PC-9 (cell line): ENCODE data around the gene CMTM8. TPM values are rescaled to one million over a fixed set of nuclear protein-coding genes. Genes with fewer than 3 reads are reported as not detected.

Source experiments
- BruUV-seq: library from RNA; stranded (reverse); fragments of 400-500 nt; replicated peaks from 2 replicates; lab custom pipeline; 2021; lab: Mats Ljungman, UMichigan
- CTCF ChIA-PET: fragments of 300-600 bp; sonication (Branson Sonifier 250); formaldehyde crosslinking; loops from one replicate; lab custom pipeline; 2022; ENCODE audit warnings: antibody characterized with exemption; lab: Charles Lee
- POLR2A ChIA-PET: fragments of 300-600 bp; sonication (Branson Sonifier 250); formaldehyde crosslinking; loops from one replicate; lab custom pipeline; 2022; ENCODE audit warnings: antibody characterized with exemption; ENCODE audit not compliant: unreplicated experiment; lab: Charles Lee
- DNase-seq, 2 experiments: peaks; one replicate each; pipeline versions ENCODE4 v3.0.0 to v3.0.0-alpha.2; 2015 to 2022; ENCODE audit warnings: mixed read lengths in 1 of 2
- H2AFZ ChIP-seq: fragments of 200-600 bp; sonication (generic); 2 replicates; pipeline ENCODE4 v1.8.1; 2017; ENCODE audit warnings: antibody characterized with exemption
- H3F3A ChIP-seq: fragments of 200-600 bp; sonication (generic); 2 replicates; pipeline ENCODE4 v1.8.1; 2017; ENCODE audit warnings: antibody characterized with exemption, mild to moderate bottlenecking, low read depth; ENCODE audit not compliant: insufficient read depth
- H3K27ac ChIP-seq: fragments of 200-600 bp; sonication (generic); 2 replicates; pipeline ENCODE4 v1.6.1; 2016; ENCODE audit warnings: mixed run types
- H3K27me3 ChIP-seq: fragments of 200-600 bp; sonication (generic); 2 replicates; pipeline ENCODE4 v1.6.1; 2016; ENCODE audit warnings: low read depth, mixed run types; ENCODE audit not compliant: insufficient read depth
- H3K36me3 ChIP-seq: fragments of 200-600 bp; sonication (generic); 2 replicates; pipeline ENCODE4 v1.6.1; 2016; ENCODE audit warnings: low read depth, mixed run types
- H3K4me1 ChIP-seq: fragments of 200-600 bp; sonication (generic); replicated peaks from 2 replicates; pipeline ENCODE4 v1.6.1; 2016; ENCODE audit warnings: mixed run types; ENCODE audit not compliant: insufficient read depth
- H3K4me2 ChIP-seq: fragments of 200-600 bp; sonication (generic); 2 replicates; pipeline ENCODE4 v1.6.1; 2017; ENCODE audit warnings: mixed run types
- H3K4me3 ChIP-seq: fragments of 200-600 bp; sonication (generic); 2 replicates; pipeline ENCODE4 v1.6.1; 2016; ENCODE audit warnings: mixed run types
- H3K79me2 ChIP-seq: fragments of 200-600 bp; sonication (generic); 2 replicates; pipeline ENCODE4 v1.6.1; 2017; ENCODE audit warnings: low read depth, mixed run types
- H3K9me2 ChIP-seq: fragments of 200-600 bp; sonication (generic); 2 replicates; pipeline ENCODE4 v1.8.1; 2017; ENCODE audit warnings: mild to moderate bottlenecking; ENCODE audit not compliant: insufficient read depth
- H3K9me3 ChIP-seq: fragments of 200-600 bp; sonication (generic); 2 replicates; pipeline ENCODE4 v1.8.1; 2016; ENCODE audit warnings: low read depth; ENCODE audit not compliant: insufficient read depth
- H4K20me1 ChIP-seq: fragments of 200-600 bp; sonication (generic); 2 replicates; pipeline ENCODE4 v1.8.1; 2017; ENCODE audit not compliant: insufficient read depth
- EZH2 ChIP-seq: fragments of 200-600 bp; sonication (generic); IDR thresholded peaks from 2 replicates; pipeline ENCODE4 v1.8.0; 2017; ENCODE audit warnings: antibody characterized with exemption, low read depth
- intact Hi-C: fragments of 100-400 bp; cut with micrococcal nuclease; formaldehyde crosslinking; loops from one replicate; pipeline ENCODE4 v1.10.0; 2022; ENCODE audit not compliant: unreplicated experiment
- total RNA-seq: library from RNA; stranded (reverse); gene quantifications from 2 replicates; pipeline ENCODE4 v1.2.3, GENCODE V29; 2021
- TF ChIP-seq, protein P1 (sequence below): fragments of 200-600 bp; sonication (generic); conservative IDR thresholded peaks from 2 replicates; pipeline ENCODE4 v1.6.1; 2017; ENCODE audit warnings: mixed run types, antibody characterized with exemption, mild to moderate bottlenecking, moderate library complexity

Gene CMTM8
- total RNA-seq, 1 experiment from 2014 or later, result 17.8 TPM

DNA sequence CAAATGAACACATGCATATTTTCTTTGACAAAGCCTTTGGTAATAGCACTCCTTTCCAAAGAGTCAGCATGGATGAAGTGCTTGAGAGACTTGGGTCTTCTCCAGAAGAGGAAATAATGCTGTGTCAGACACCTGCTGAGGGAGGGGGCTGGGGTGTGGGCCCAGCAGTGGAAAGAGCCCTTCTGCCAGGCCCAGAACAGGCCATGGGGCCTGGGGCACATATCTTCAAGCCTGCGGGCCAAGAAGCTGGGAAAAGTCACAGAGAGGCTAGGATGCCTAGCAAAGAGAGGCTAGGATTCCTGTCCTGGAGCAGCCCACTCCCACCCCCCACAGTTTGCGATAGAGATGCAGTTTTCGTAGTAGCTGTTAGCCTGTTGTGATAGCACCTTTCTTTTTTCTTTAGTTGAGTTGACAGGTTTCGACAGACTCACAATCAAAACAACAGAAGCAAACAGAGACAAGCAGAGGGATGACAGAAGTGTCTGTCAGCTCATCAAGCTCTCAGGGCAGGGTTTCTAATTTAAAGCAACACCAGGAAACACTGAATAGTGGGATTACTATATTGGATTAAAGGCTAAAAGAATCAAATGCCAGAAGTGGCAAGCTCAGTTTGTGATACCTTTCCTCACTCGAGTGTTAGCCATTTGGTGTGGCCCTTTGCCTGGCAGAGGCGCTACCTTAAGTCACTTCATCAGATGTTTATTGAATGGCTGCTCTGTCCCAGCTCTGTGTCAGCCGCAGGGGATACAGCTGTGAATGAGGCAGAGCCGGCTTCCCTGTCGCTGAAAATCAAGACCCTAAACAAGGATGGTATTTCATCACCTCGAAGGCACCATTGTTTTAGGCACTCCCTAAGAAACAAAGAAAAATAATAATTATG, 172.1 kb downstream of the CMTM8 start:
- Histone ChIP-seq H3K4me3 (no peak overlapping the region), H3K36me3 (no peaks in the 10 kb centered on the region), H4K20me1 (no peaks in the 10 kb centered on the region), H2AFZ (no peak overlapping the region), H3K9me3 (no peaks in the 10 kb centered on the region), H3K79me2 (peaks cover 29% of the 10 kb centered on the region), H3K27me3 (no peaks in the 10 kb centered on the region), H3K9me2 (no peaks in the 10 kb centered on the region), H3K27ac (no peak overlapping the region), H3K4me1 (no peaks in the 10 kb centered on the region), H3F3A (no peaks in the 10 kb centered on the region), H3K4me2 (no peak overlapping the region)
- ChIA-PET CTCF (no interaction called here), POLR2A (interaction anchor here (0.6 kb wide), 1 partner anchor 46 kb away, joined by 4 read pairs; no protein-coding TSS in a partner anchor)
- DNase-seq, result no peak
- BruUV-seq, result no TSS peak
- intact Hi-C loops, result no loop called here
- TF ChIP-seq EZH2, result no peak
- TF ChIP-seq, protein P1, sequence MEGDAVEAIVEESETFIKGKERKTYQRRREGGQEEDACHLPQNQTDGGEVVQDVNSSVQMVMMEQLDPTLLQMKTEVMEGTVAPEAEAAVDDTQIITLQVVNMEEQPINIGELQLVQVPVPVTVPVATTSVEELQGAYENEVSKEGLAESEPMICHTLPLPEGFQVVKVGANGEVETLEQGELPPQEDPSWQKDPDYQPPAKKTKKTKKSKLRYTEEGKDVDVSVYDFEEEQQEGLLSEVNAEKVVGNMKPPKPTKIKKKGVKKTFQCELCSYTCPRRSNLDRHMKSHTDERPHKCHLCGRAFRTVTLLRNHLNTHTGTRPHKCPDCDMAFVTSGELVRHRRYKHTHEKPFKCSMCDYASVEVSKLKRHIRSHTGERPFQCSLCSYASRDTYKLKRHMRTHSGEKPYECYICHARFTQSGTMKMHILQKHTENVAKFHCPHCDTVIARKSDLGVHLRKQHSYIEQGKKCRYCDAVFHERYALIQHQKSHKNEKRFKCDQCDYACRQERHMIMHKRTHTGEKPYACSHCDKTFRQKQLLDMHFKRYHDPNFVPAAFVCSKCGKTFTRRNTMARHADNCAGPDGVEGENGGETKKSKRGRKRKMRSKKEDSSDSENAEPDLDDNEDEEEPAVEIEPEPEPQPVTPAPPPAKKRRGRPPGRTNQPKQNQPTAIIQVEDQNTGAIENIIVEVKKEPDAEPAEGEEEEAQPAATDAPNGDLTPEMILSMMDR, result no peak

DNA sequence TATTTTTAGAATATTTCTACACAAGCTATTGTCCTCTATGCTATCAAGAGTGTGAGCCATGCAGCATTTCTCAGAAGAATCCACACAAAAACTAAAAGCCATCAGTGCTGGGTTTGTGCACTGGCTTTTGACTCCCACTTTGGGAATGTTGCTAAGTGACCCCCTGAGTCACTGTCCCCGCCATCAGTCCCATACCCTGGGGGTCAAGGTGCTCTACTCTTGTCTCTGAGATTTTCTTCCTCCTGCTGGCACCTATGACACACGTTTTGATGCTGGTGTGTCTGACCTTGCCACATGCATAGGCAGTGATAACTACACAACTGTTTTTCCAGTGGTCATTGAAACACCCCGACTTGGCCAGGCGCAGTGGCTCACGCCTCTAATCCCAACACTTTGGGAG, 173.0 kb downstream of the CMTM8 start:
- ChIA-PET CTCF (no interaction called here), POLR2A (no interaction called here)
- Histone ChIP-seq H3K9me2 (no peaks in the 10 kb centered on the region), H3K27ac (no peak overlapping the region), H3K4me1 (no peaks in the 10 kb centered on the region), H3K36me3 (no peaks in the 10 kb centered on the region), H3K27me3 (no peaks in the 10 kb centered on the region), H3K4me3 (no peak overlapping the region), H3K9me3 (no peaks in the 10 kb centered on the region), H3K4me2 (no peak overlapping the region), H2AFZ (no peak overlapping the region), H4K20me1 (no peaks in the 10 kb centered on the region), H3F3A (no peaks in the 10 kb centered on the region), H3K79me2 (peaks cover 23% of the 10 kb centered on the region)
- intact Hi-C loops, result no loop called here
- DNase-seq, result no peak
- BruUV-seq, result no TSS peak
- TF ChIP-seq, protein P1, result no peak
- no peak for TF ChIP-seq EZH2

DNA sequence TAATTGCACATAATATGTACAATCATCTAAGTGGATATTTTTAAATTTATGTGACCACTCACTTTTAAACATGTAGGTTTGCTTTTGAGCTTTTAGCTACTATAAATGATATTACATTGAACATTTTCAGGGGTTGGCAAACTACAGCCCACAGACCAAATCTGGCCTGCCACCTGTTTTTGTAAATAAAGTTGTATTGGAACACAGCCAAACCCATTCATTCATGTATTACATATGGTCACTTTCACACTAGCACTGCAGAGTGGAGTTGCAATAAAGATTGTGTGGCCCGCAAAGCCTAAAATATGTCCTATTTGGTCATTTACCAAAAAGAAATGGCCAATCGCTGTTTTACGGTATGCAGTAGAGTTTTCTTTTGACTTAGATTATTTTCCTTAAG, 174.4 kb downstream of the CMTM8 start:
- no peaks in the 10 kb centered on the region for H3K27me3 ChIP-seq
- no TSS peak for BruUV-seq
- peaks cover 31% of the 10 kb centered on the region for H3K79me2 ChIP-seq
- no peak overlapping the region for H3K4me3 ChIP-seq
- TF ChIP-seq, protein P1, result no peak
- no peaks in the 10 kb centered on the region for H3F3A ChIP-seq
- H3K4me2 ChIP-seq, result no peak overlapping the region
- H3K4me1 ChIP-seq, result no peaks in the 10 kb centered on the region
- no peak for DNase-seq
- ChIA-PET POLR2A (no interaction called here), CTCF (no interaction called here)
- H2AFZ ChIP-seq, result no peak overlapping the region
- H3K9me3 ChIP-seq, result no peaks in the 10 kb centered on the region
- H3K9me2 ChIP-seq, result no peaks in the 10 kb centered on the region
- H4K20me1 ChIP-seq, result no peaks in the 10 kb centered on the region
- intact Hi-C loops, result no loop called here
- no peaks in the 10 kb centered on the region for H3K36me3 ChIP-seq
- no peak overlapping the region for H3K27ac ChIP-seq
